Body of pancreas (tissue), 4 donors: ENCODE results near the gene GARRE1.

Source experiments
- CTCF ChIP-seq, 7 experiments: fragments of 450-650 bp in 4 of 7; fragments of 200-600 bp in 3 of 7; sonication (generic) in 3 of 7; IDR thresholded peaks; one replicate each; pipeline ENCODE4 v1.5.1; 2016 to 2019; ENCODE audit warnings: antibody characterized with exemption in 7 of 7
- POLR2A ChIP-seq, 3 donors: fragments of 450-650 bp; IDR thresholded peaks; one replicate each; pipeline ENCODE4 v1.6.1; 2016; ENCODE audit warnings: antibody characterized with exemption in 3 of 3, mild to moderate bottlenecking in 2 of 3

- TF ChIP-seq CTCF (IDR thresholded peaks at IDR 0.05) (no peak), POLR2A (IDR thresholded peaks at IDR 0.05) (no peak)
Observed at GRCh38 chr19:34235425-34235940, 18.9 kb upstream of the GARRE1 start.
